Inferior parietal cortex (tissue), 1 donor: Measurements from ENCODE around the gene HOTAIR.

Source experiments
- DNase-seq: peaks from one replicate; pipeline ENCODE4 v3.0.0-alpha.2; 2016; ENCODE audit errors: extremely low spot score

HOTAIR gene

GRCh38 chr12:53988541-53989226 is 13.9 kb upstream of the HOTAIR start:
- no peak for DNase-seq

DNA sequence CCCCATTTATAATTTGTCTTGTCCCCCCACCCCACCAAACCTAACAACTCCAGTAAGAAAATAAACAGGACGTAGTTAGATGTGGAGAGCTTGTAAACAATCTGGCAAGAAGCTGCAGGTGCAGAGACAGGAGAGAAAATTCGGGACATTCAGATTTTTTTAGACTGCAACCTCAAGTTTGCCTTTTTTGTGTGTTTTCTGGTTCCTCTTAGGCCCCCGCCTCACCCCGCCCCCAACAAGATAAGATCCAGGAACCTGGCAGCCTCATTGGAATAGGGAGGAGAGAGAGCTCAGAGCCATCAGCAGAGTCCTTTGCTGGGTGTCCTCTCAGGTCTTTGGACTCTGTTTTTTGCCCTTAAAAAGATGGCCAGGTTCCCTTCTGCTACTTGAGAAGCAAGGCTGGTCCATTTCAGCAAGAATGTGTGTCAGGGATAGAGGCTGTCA is 13.1 kb upstream of the HOTAIR start:
- DNase-seq = no peak

DNA sequence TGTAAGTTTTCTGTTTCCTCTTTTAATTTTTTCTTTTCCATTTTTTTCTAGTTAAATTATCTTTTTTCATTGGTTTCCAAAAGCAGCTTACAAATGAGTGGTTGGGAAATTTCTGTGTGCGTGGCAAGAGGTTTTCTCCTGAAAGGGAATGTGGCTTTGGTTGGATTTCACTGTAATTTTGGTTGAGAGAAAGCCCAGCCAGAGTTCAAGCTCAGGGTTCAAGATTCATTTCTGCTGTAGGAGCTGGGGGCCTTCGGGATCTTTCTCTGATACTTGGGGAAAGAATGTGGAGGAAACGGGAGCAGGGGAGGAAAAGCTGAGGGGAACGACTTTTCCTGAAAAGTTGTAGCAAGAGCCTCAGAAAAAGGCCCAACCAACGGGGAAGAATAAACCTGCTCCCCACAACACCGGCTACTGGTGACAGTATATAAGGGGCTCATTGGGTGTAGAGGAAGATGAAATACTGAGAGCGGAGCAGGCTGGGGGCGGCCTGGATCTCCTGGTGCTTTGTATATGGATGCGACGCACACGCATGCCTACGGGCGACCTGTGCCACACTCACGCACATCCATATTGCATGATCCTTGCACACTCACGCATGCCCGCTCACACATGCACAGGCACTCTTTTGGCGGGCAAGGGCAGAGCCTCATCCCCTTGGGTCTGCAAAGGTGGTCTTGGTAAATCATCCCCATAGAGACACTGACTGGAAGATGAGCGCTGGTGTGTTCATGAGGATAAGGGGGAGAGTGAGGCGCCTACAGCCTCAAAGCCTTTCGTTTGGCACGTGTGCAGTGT is 12.1 kb upstream of the HOTAIR start:
- DNase-seq = no peak

DNA sequence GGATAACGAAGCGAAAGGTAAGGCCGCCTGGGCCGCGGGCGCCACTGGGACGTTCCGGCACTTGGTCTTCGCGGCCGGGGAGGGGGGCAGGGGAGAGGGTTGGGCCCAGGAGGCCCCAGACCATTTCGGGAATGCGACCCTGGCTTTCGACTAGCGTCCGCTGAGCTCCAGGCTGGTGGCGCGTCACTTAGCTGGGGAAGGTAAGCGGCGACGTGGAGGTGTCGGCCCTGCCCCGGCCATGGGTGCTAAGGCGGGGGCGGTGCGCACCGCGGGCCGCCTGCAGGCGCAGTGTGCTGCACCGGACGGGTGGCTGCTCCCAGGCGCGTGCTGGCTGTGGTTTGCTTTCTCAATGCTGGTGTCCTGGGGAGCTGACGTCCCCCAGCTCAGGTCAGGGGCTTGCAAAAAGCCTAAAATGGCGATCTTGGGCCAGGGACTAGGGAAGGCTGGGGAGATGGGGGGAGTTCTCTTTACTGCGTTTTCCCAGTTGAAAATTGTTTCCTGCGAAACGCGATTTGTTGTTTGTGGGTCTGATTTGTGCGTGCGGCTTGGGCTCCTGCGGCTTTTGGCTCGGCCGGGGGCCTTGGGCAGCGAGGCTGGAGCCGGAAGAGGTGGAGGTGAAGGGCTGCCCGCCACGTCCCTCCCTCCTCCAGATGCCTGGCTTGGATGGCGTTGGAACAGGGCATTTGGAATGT is 11.4 kb upstream of the HOTAIR start:
- no peak for DNase-seq

DNA sequence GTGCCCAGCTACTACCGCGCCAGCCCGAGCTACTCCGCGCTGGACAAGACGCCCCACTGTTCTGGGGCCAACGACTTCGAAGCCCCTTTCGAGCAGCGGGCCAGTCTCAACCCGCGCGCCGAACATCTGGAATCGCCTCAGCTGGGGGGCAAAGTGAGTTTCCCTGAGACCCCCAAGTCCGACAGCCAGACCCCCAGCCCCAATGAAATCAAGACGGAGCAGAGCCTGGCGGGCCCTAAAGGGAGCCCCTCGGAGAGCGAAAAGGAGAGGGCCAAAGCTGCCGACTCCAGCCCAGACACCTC is 10.9 kb upstream of the HOTAIR start:
- DNase-seq = no peak

DNA sequence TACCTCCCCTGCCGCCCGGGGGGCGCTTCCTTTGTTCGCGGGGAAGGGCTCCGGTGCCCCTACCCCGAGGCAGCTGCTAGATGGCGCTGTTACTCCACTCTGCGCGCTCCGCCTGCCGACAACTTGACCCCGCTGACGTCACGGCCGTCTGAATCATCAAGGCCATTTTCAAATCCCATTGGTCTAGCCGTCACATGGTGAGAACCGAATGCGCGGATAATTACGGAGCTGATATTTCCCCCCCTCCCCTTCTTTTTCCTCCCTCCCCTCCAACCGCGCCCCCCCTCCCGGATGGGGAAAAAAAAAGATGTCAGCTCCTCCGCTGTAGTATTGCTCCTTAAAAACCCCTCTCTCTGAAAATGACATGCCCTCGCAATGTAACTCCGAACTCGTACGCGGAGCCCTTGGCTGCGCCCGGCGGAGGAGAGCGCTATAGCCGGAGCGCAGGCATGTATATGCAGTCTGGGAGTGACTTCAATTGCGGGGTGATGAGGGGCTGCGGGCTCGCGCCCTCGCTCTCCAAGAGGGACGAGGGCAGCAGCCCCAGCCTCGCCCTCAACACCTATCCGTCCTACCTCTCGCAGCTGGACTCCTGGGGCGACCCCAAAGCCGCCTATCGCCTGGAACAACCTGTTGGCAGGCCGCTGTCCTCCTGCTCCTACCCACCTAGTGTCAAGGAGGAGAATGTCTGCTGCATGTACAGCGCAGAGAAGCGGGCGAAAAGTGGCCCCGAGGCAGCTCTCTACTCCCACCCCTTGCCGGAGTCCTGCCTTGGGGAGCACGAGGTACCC is 10.3 kb upstream of the HOTAIR start, which contains the start of gene HOXC10:
TSS of gene HOXC10 (plus strand) at position 246 of the 791 bp plus-strand sequence. CDS start at position 360, 114 bp downstream.
- peak; percentile 48 for DNase-seq

DNA sequence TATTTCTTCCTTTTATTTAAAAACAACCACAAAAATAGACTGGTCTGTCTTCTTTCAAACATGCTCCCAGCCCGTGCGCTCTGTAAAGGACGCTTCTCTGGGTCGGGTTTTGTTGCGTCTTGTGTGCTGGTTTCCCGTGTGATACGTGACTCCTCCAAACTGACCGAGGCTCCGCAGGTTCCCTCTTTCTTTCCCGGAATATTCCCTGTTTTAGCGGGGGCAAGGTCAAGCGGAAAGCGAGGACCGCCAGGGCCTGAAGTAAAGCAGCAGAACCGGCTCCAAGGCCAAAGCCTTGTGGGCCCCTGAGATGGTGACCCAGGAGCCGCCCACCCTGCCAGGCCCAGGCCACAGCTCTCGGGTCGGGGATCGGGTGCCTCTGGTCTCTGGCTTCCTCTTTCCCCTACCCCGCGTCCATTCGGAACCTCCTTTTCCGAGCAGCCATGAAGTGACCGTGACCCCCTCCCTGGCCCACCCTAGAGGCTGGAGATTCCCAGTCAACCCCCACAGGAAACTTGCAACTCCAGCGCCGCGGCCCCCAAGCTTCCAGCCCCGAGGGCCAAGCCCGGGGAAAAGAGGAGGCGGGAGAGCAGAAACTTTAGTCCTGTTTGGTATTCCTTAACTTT is 9.3 kb upstream of the HOTAIR start:
- no peak for DNase-seq

DNA sequence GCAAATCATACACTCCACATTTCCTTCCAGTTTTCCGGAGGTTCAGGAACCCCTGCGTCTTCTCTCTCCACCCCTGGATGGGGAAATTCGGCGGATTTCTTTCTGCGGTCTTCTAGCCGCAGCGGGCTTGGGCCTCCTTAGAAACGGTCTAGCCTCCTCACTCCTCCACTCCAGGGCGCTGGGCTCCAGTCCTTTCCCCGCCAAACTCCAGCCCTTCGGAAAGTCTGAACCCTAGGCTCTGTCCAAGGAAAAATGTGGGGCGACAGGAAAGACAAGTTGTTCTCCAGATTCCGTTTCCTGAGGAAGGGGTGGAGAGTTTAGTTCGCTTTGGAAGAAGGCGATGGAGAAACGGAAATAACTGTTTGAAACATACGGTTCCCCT is 8.8 kb upstream of the HOTAIR start:
- DNase-seq = no peak

- no peak for DNase-seq
Measured at GRCh38 chr12:53982648-53983567, 8.2 kb upstream of the HOTAIR start.

- DNase-seq = no peak
Measured at GRCh38 chr12:53981634-53982565, 7.1 kb upstream of the HOTAIR start.

DNA sequence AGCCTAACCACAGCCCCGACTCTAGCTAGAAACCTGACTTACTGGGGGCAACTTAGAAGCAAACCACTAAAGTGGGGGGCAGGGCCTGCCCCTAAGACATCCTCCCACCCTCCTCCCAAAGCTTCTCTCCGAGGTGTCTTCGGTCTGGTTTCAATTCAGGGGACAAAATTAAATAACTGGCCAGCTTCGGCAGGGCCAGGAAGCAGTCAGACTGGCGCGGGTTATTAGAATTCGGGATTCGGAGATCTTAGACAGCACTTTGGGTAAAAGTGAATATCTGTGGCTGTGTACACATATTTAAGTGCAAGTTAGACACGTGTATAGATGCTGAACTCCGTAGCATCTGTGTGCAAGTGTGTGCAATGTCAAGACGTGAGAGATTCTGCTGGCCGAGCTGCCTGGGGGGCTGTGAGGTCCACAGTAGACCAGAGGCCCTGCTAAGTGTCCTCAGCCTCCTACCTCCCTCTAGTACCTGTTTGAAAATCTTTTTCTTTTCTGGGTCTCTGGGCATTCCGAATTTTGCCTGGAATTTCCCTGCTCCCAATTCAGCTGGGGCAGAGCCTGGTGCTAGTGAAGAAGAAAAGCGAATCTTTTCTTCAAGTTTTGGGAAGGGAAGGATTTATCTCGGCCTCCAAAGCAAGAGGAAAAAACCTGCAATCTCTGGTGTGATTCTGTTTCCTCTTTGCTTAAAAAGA is 6.2 kb upstream of the HOTAIR start:
- DNase-seq = no peak

- no peak for DNase-seq
Measured at GRCh38 chr12:53980104-53980801, 5.5 kb upstream of the HOTAIR start.

GRCh38 chr12:53978477-53979356 is 4.0 kb upstream of the HOTAIR start:
- DNase-seq = no peak

- no peak for DNase-seq
Measured at GRCh38 chr12:53977596-53978445, 3.1 kb upstream of the HOTAIR start.

DNA sequence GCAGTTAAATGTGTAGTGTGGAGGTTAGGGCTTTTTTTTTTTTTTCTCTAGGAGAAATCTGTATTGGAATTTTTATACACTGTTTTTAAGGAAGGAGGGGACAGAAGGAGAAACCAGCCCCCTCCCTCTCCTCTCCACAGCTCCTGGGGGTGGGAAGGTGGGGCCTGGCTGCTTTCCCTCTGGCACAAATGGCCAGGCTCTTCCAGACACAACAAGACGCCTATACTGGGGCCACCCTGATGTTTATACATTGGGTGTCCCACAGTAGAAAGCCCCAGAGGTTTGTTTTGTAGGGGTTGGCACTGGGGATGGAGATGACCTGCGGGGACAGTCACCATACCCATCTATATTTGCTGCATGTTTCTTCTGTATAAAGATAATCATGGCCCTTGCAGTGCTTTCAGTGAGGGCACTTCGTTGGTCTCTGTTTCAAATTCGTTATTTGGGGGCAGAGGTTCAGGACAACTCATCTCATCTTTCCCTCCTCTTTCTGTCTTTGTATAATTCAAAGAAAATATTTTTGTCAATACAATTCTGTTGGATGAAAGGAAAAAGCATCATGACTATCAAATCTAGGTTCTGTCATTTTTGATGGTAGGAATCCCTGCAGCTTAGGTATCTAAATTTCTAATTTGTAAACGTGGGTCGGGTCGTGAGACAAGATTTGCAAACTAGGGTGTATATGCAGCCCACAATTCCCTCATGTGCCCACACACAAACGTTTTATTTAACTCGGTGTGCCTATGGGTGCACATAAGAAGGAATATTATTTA is 2.3 kb upstream of the HOTAIR start:
- DNase-seq = no peak
